Fibroblast of peridontal ligament (primary cell): ENCODE data around the gene PMF1.
"Not testable (repeated sequence)": the region's sequence is repeated elsewhere in the genome, so short reads cannot be mapped to it uniquely, and the experiment has no call there.

Source experiments
- DNase-seq: peaks from one replicate; pipeline ENCODE4 v3.0.0-alpha.2; 2010; ENCODE audit errors: extremely low read depth

PMF1 gene

GRCh38 chr1:156212833-156213643 is at the start of gene PMF1:
Gene PMF1, plus strand, starts transcription at chr1:156213007. Its CDS starts 9 bp downstream, at chr1:156213016.
- DNase-seq = peak; percentile 94

GRCh38 chr1:156163712-156164111 is 49.1 kb upstream of the PMF1 start:
- DNase-seq = no peak

GRCh38 chr1:156164125-156164831 is 48.5 kb upstream of the PMF1 start:
- peak; percentile 54 for DNase-seq

GRCh38 chr1:156165083-156165482 is 47.7 kb upstream of the PMF1 start:
- DNase-seq = no peak

GRCh38 chr1:156167536-156167935 is 45.3 kb upstream of the PMF1 start:
- DNase-seq = peak; percentile 55

GRCh38 chr1:156172696-156173470 is 39.9 kb upstream of the PMF1 start:
- DNase-seq = no peak

- DNase-seq = no peak
Observed at GRCh38 chr1:156176610-156177210, 36.1 kb upstream of the PMF1 start.

- DNase-seq = no peak
Observed at GRCh38 chr1:156177919-156178654, 34.7 kb upstream of the PMF1 start.

- no peak for DNase-seq
Observed at GRCh38 chr1:156180471-156180870, 32.3 kb upstream of the PMF1 start.

- not testable (repeated sequence) for DNase-seq
Observed at GRCh38 chr1:156181391-156181924, 31.3 kb upstream of the PMF1 start.

GRCh38 chr1:156182010-156182779 is 30.6 kb upstream of the PMF1 start:
- not testable (repeated sequence) for DNase-seq

- DNase-seq = not testable (repeated sequence)
Observed at GRCh38 chr1:156186347-156187177, 26.2 kb upstream of the PMF1 start.

- not testable (repeated sequence) for DNase-seq
Observed at GRCh38 chr1:156190265-156190664, 22.5 kb upstream of the PMF1 start.

GRCh38 chr1:156191292-156191964 is 21.4 kb upstream of the PMF1 start:
- no peak for DNase-seq

- DNase-seq = no peak
Observed at GRCh38 chr1:156193208-156193487, 19.7 kb upstream of the PMF1 start.

GRCh38 chr1:156193488-156194299 is 19.1 kb upstream of the PMF1 start, which contains the start of gene SLC25A44:
Gene SLC25A44, plus strand, starts transcription at chr1:156194104. Its CDS starts 5,744 bp downstream, at chr1:156199848.
- peak; percentile 100 for DNase-seq

GRCh38 chr1:156194300-156194652 is 18.5 kb upstream of the PMF1 start:
- peak; percentile 9 for DNase-seq

- no peak for DNase-seq
Observed at GRCh38 chr1:156195853-156196252, 17.0 kb upstream of the PMF1 start.
